Activated T-helper 1 cell treated with anti-CD3 and anti-CD28 coated beads, Interleukin-12 subunit alpha, Interleukin-12 subunit beta, Interleukin-2, Interleukin-4 antibody, amounts not matched to agents 30 ng/mL and 10 ng/mL and 1 ng/mL, durations not matched to agents 14 hours and 24 hours and 36 hours (primary cell): ENCODE results near the gene IP6K2. TPM values are rescaled to one million over a fixed set of nuclear protein-coding genes. Genes with fewer than 3 reads are reported as not detected.
"Not testable (repeated sequence)": the region's sequence is repeated elsewhere in the genome, so short reads cannot be mapped to it uniquely, and the experiment has no call there.

Experiments used
- DNase-seq: peaks from one replicate; pipeline ENCODE4 v3.0.0; 2021; ENCODE audit warnings: low spot score
- H3K27ac Mint-ChIP-seq: one replicate; pipeline ENCODE4 v1.8.0; 2021; ENCODE audit warnings: mild to moderate bottlenecking, mixed read lengths
- H3K27me3 Mint-ChIP-seq: one replicate; pipeline ENCODE4 v1.8.0; 2022; ENCODE audit warnings: mild to moderate bottlenecking, moderate library complexity, mixed read lengths; ENCODE audit not compliant: insufficient read depth
- H3K36me3 Mint-ChIP-seq: one replicate; pipeline ENCODE4 v1.8.0; 2021; ENCODE audit warnings: low read depth, mixed read lengths
- H3K4me1 Mint-ChIP-seq: one replicate; pipeline ENCODE4 v1.8.0; 2021; ENCODE audit warnings: low read depth, mixed read lengths
- H3K4me3 Mint-ChIP-seq: one replicate; pipeline ENCODE4 v1.8.0; 2021; ENCODE audit warnings: mild to moderate bottlenecking, moderate library complexity, mixed read lengths
- H3K9me3 Mint-ChIP-seq: one replicate; pipeline ENCODE4 v1.8.0; 2021; ENCODE audit warnings: mixed read lengths
- intact Hi-C: fragments of 100-400 bp; cut with micrococcal nuclease; formaldehyde crosslinking; loops from one replicate; pipeline ENCODE4 v1.15.1; 2024
- total RNA-seq: library from RNA; stranded (reverse); gene quantifications from 2 replicates; pipeline ENCODE4 v1.2.3, GENCODE V29; 2022

IP6K2 gene
- 59.9 and 61.0 TPM in 2 replicates for total RNA-seq

- no peaks in the 10 kb centered on the region for H3K9me3 Mint-ChIP-seq
- peak; percentile 98 for DNase-seq
- H3K27me3 Mint-ChIP-seq, result peaks cover 17% of the 10 kb centered on the region
- H3K4me3 Mint-ChIP-seq, result peak within 1 kb of the TSS; percentile 98
- peaks cover 12% of the 10 kb centered on the region for H3K36me3 Mint-ChIP-seq
- peak within 1 kb of the TSS; percentile 94 for H3K27ac Mint-ChIP-seq
- H3K4me1 Mint-ChIP-seq, result peaks cover 29% of the 10 kb centered on the region
- intact Hi-C loops, result loop anchor here (1.0 to 5.0 kb wide), 11 partner anchors 32 to 528 kb away; partner anchors contain the start of genes ARIH2, CDC25A, IMPDH2 and NCKIPSD
Observed at GRCh38 chr3:48716982-48717746, at the start of gene IP6K2. IP6K2 (minus strand) TSS chr3:48717221; CDS start chr3:48695291, 21,930 bp downstream.

GRCh38 chr3:48765376-48765775 lies 48.4 kb upstream of the IP6K2 start:
- H3K4me1 Mint-ChIP-seq, result no peaks in the 10 kb centered on the region
- no peaks in the 10 kb centered on the region for H3K9me3 Mint-ChIP-seq
- DNase-seq, result no peak
- H3K36me3 Mint-ChIP-seq, result peaks cover 17% of the 10 kb centered on the region
- intact Hi-C loops, result no loop called here
- H3K27ac Mint-ChIP-seq, result no peak overlapping the region
- no peaks in the 10 kb centered on the region for H3K27me3 Mint-ChIP-seq
- H3K4me3 Mint-ChIP-seq, result no peak overlapping the region

- Mint-ChIP-seq H3K27ac (no peak overlapping the region), H3K4me1 (no peaks in the 10 kb centered on the region), H3K9me3 (no peaks in the 10 kb centered on the region), H3K36me3 (peaks cover 20% of the 10 kb centered on the region), H3K4me3 (no peak overlapping the region), H3K27me3 (no peaks in the 10 kb centered on the region)
- DNase-seq, result no peak
- intact Hi-C loops, result no loop called here
Observed at GRCh38 chr3:48762816-48763215, 45.8 kb upstream of the IP6K2 start.

GRCh38 chr3:48759991-48760540 lies 43.0 kb upstream of the IP6K2 start:
- not testable (repeated sequence) for H3K27me3 Mint-ChIP-seq, DNase-seq
- H3K36me3 Mint-ChIP-seq, result peaks cover 19% of the 10 kb centered on the region

GRCh38 chr3:48759531-48759930 lies 42.5 kb upstream of the IP6K2 start:
- H3K4me3 Mint-ChIP-seq, intact Hi-C loops, H3K9me3 Mint-ChIP-seq, H3K4me1 Mint-ChIP-seq, H3K27ac Mint-ChIP-seq, DNase-seq, H3K27me3 Mint-ChIP-seq: not testable (repeated sequence)
- peaks cover 16% of the 10 kb centered on the region for H3K36me3 Mint-ChIP-seq

More at GRCh38 chr3:48759991-48760540, 43.0 kb upstream of the IP6K2 start:
- H3K4me1 Mint-ChIP-seq, intact Hi-C loops, H3K4me3 Mint-ChIP-seq, H3K27ac Mint-ChIP-seq, H3K9me3 Mint-ChIP-seq: not testable (repeated sequence)

- intact Hi-C loops, result no loop called here
- H3K36me3 Mint-ChIP-seq, result peaks cover 12% of the 10 kb centered on the region
- H3K27ac Mint-ChIP-seq, result no peak overlapping the region
- DNase-seq, result no peak
- H3K4me3 Mint-ChIP-seq, result no peak overlapping the region
- H3K27me3 Mint-ChIP-seq, result no peaks in the 10 kb centered on the region
- H3K4me1 Mint-ChIP-seq, result no peaks in the 10 kb centered on the region
- no peaks in the 10 kb centered on the region for H3K9me3 Mint-ChIP-seq
Observed at GRCh38 chr3:48759071-48759470, 42.0 kb upstream of the IP6K2 start.

GRCh38 chr3:48756640-48757039 lies 39.6 kb upstream of the IP6K2 start:
- H3K4me3 Mint-ChIP-seq, result no peak overlapping the region
- no peaks in the 10 kb centered on the region for H3K27me3 Mint-ChIP-seq
- H3K36me3 Mint-ChIP-seq, result peaks cover 11% of the 10 kb centered on the region
- H3K9me3 Mint-ChIP-seq, result no peaks in the 10 kb centered on the region
- intact Hi-C loops, result no loop called here
- no peaks in the 10 kb centered on the region for H3K4me1 Mint-ChIP-seq
- H3K27ac Mint-ChIP-seq, result no peak overlapping the region
- no peak for DNase-seq

GRCh38 chr3:48750856-48751255 lies 33.8 kb upstream of the IP6K2 start:
- no peaks in the 10 kb centered on the region for H3K27me3 Mint-ChIP-seq
- DNase-seq, result no peak
- peaks cover 14% of the 10 kb centered on the region for H3K36me3 Mint-ChIP-seq
- no peak overlapping the region for H3K27ac Mint-ChIP-seq
- H3K4me1 Mint-ChIP-seq, result no peaks in the 10 kb centered on the region
- intact Hi-C loops, result no loop called here
- no peak overlapping the region for H3K4me3 Mint-ChIP-seq
- no peaks in the 10 kb centered on the region for H3K9me3 Mint-ChIP-seq

GRCh38 chr3:48748754-48749153 lies 31.7 kb upstream of the IP6K2 start:
- Mint-ChIP-seq H3K36me3 (peaks cover 14% of the 10 kb centered on the region), H3K4me1 (no peaks in the 10 kb centered on the region), H3K4me3 (no peak overlapping the region), H3K27ac (no peak overlapping the region), H3K9me3 (no peaks in the 10 kb centered on the region), H3K27me3 (no peaks in the 10 kb centered on the region)
- intact Hi-C loops, result no loop called here
- DNase-seq, result no peak

GRCh38 chr3:48747706-48748105 lies 30.7 kb upstream of the IP6K2 start:
- Mint-ChIP-seq H3K9me3 (no peaks in the 10 kb centered on the region), H3K27me3 (no peaks in the 10 kb centered on the region), H3K4me1 (no peaks in the 10 kb centered on the region), H3K4me3 (no peak overlapping the region), H3K36me3 (peaks cover 12% of the 10 kb centered on the region), H3K27ac (no peak overlapping the region)
- intact Hi-C loops, result no loop called here
- DNase-seq, result no peak

- no peaks in the 10 kb centered on the region for H3K4me1 Mint-ChIP-seq
Observed at GRCh38 chr3:48747015-48747615, 30.1 kb upstream of the IP6K2 start.

GRCh38 chr3:48743773-48744172 lies 26.8 kb upstream of the IP6K2 start:
- Mint-ChIP-seq H3K4me1 (no peaks in the 10 kb centered on the region), H3K27me3 (no peaks in the 10 kb centered on the region)
- intact Hi-C loops, result no loop called here

More at GRCh38 chr3:48747015-48747615, 30.1 kb upstream of the IP6K2 start:
- H3K27ac Mint-ChIP-seq, result no peak overlapping the region
- intact Hi-C loops, result no loop called here
- DNase-seq, result no peak
- no peaks in the 10 kb centered on the region for H3K27me3 Mint-ChIP-seq
- no peak overlapping the region for H3K4me3 Mint-ChIP-seq
- no peaks in the 10 kb centered on the region for H3K9me3 Mint-ChIP-seq
- peaks cover 12% of the 10 kb centered on the region for H3K36me3 Mint-ChIP-seq

GRCh38 chr3:48741226-48741625 lies 24.2 kb upstream of the IP6K2 start:
- H3K27ac Mint-ChIP-seq, H3K9me3 Mint-ChIP-seq, H3K4me3 Mint-ChIP-seq, intact Hi-C loops, H3K27me3 Mint-ChIP-seq, H3K4me1 Mint-ChIP-seq, H3K36me3 Mint-ChIP-seq, DNase-seq: not testable (repeated sequence)

More at GRCh38 chr3:48743773-48744172, 26.8 kb upstream of the IP6K2 start:
- H3K9me3 Mint-ChIP-seq, result no peaks in the 10 kb centered on the region
- no peak for DNase-seq
- H3K36me3 Mint-ChIP-seq, result peaks cover 7% of the 10 kb centered on the region
- H3K4me3 Mint-ChIP-seq, result no peak overlapping the region
- H3K27ac Mint-ChIP-seq, result no peak overlapping the region
